OCI-LY7 (cell line): Measurements from ENCODE around the gene CFAP107. TPM values are rescaled to one million over a fixed set of nuclear protein-coding genes. Genes with fewer than 3 reads are reported as not detected.

Experiments used
- BruUV-seq: library from RNA; stranded (reverse); fragments of 400-500 nt; replicated peaks from 2 replicates; lab custom pipeline; 2021; lab: Mats Ljungman, UMichigan
- CTCF ChIA-PET: fragments of 300-600 bp; sonication (Branson Sonifier 250); formaldehyde crosslinking; loops from one replicate; lab custom pipeline; 2022; ENCODE audit warnings: antibody characterized with exemption; ENCODE audit not compliant: unreplicated experiment; lab: Charles Lee
- POLR2A ChIA-PET: fragments of 300-600 bp; sonication (Branson Sonifier 250); formaldehyde crosslinking; loops from one replicate; lab custom pipeline; 2022; ENCODE audit warnings: antibody characterized with exemption; lab: Charles Lee
- DNase-seq: peaks from one replicate; pipeline ENCODE4 v3.0.0-alpha.2; 2015; ENCODE audit warnings: low spot score
- H2AFZ ChIP-seq: fragments of 200-600 bp; sonication (generic), shearing (Covaris generic); 2 replicates; pipeline ENCODE4 v1.6.1; 2014; ENCODE audit warnings: mild to moderate bottlenecking, antibody characterized with exemption, low read length, moderate library complexity
- H3K27ac ChIP-seq: fragments of 200-600 bp; sonication (generic); 2 replicates; pipeline ENCODE4 v1.5.1; 2014; ENCODE audit warnings: mixed run types, low read depth, mild to moderate bottlenecking, moderate library complexity, low read length, inconsistent platforms; ENCODE audit not compliant: poor library complexity, severe bottlenecking
- H3K36me3 ChIP-seq: fragments of 200-600 bp; sonication (generic); 2 replicates; pipeline ENCODE4 v1.6.1; 2014; ENCODE audit warnings: mild to moderate bottlenecking, antibody characterized with exemption, low read length, moderate library complexity, mixed read lengths; ENCODE audit not compliant: insufficient read depth
- H3K4me1 ChIP-seq: fragments of 200-600 bp; sonication (generic); 2 replicates; pipeline ENCODE4 v1.5.1; 2014; ENCODE audit warnings: mild to moderate bottlenecking, low read length; ENCODE audit not compliant: insufficient read depth, poor library complexity, severe bottlenecking
- H3K4me2 ChIP-seq: fragments of 200-600 bp; sonication (generic); 2 replicates; pipeline ENCODE4 v1.6.1; 2014; ENCODE audit warnings: mild to moderate bottlenecking, low read length
- H3K4me3 ChIP-seq: fragments of 200-600 bp; sonication (generic); 2 replicates; pipeline ENCODE4 v1.5.1; 2014; ENCODE audit warnings: mild to moderate bottlenecking, low read depth, low read length; ENCODE audit not compliant: poor library complexity, severe bottlenecking
- H3K79me2 ChIP-seq: fragments of 200-600 bp; sonication (generic); 2 replicates; pipeline ENCODE4 v1.6.1; 2016; ENCODE audit warnings: low read depth, mild to moderate bottlenecking, low read length, moderate library complexity, mixed read lengths; ENCODE audit not compliant: insufficient read depth
- H3K9me2 ChIP-seq: fragments of 200-600 bp; sonication (generic); 2 replicates; pipeline ENCODE4 v1.6.1; 2016; ENCODE audit warnings: mild to moderate bottlenecking, low read length, mixed read lengths; ENCODE audit not compliant: insufficient read depth
- H3K9me3 ChIP-seq: fragments of 200-600 bp; sonication (generic); 2 replicates; pipeline ENCODE4 v1.6.1; 2014; ENCODE audit warnings: mild to moderate bottlenecking, mixed run types, low read length, mixed read lengths
- H4K20me1 ChIP-seq: fragments of 200-600 bp; sonication (generic); 2 replicates; pipeline ENCODE4 v1.6.1; 2014; ENCODE audit warnings: mild to moderate bottlenecking, antibody characterized with exemption, low read length, moderate library complexity, mixed read lengths; ENCODE audit not compliant: insufficient read depth
- EZH2phosphoT487 ChIP-seq: fragments of 200-600 bp; sonication (generic); IDR thresholded peaks from 2 replicates; pipeline ENCODE4 v1.6.1; 2018; ENCODE audit warnings: low read depth, borderline replicate concordance, mild to moderate bottlenecking, mixed run types, antibody characterized with exemption, low read length, moderate library complexity, mixed read lengths
- intact Hi-C: fragments of 100-400 bp; cut with micrococcal nuclease; formaldehyde crosslinking; loops from one replicate; pipeline ENCODE4 v1.10.0; 2022; ENCODE audit not compliant: unreplicated experiment
- total RNA-seq, 2 experiments: library from RNA; depleted of rRNA in 1 of 2; stranded (reverse); fragments of >200 nt in 1 of 2; shearing (Covaris generic) in 1 of 2; gene quantifications; 2 replicates each; pipeline ENCODE4 v1.2.3, GENCODE V29; 2014 to 2022
- TF ChIP-seq, protein P1 (sequence below): fragments of 200-600 bp; sonication (generic); conservative IDR thresholded peaks from 2 replicates; pipeline ENCODE4 v1.5.1; 2014; ENCODE audit warnings: mild to moderate bottlenecking, antibody characterized with exemption, low read length, moderate library complexity, mixed read lengths

Gene CFAP107
- total RNA-seq, 2 experiments from 2014 or later: not detected

DNA sequence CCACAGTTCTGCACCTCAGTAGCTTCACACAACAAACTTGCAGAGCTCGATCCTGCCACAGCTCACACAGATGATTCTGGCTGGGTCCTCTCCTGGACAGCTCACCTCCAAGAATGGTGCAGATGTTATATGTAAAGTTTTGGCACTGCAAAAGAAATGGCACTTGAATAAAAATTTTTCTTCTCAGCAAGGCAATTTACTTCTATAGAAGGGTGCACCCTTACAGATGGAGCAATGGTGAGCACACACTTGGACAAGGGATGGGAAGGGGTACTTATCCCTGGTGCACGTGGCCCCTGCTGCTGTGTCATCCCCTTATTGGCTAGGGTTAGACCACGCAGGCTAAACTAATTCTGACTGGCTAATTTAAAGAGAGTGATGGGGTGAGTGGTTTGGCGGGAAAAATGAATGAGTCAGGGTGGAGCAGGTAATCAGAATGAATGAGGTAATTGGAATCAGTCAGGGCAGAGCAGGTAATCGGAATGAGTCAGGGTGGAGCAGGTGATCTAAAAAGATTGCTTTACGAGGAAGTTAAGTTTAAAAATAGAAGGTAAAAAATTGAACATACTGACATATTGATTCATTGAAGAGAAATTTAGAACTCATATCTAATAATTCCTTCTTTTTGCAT lies 42.1 kb upstream of the CFAP107 start:
- Histone ChIP-seq H3K4me1 (no peaks in the 10 kb centered on the region), H4K20me1 (no peaks in the 10 kb centered on the region), H3K9me2 (no peaks in the 10 kb centered on the region), H2AFZ (no peak overlapping the region), H3K9me3 (no peaks in the 10 kb centered on the region), H3K27ac (no peak overlapping the region), H3K79me2 (no peaks in the 10 kb centered on the region), H3K36me3 (no peaks in the 10 kb centered on the region), H3K4me3 (no peak overlapping the region), H3K4me2 (no peak overlapping the region)
- no peak for TF ChIP-seq EZH2phosphoT487
- TF ChIP-seq, protein P1, sequence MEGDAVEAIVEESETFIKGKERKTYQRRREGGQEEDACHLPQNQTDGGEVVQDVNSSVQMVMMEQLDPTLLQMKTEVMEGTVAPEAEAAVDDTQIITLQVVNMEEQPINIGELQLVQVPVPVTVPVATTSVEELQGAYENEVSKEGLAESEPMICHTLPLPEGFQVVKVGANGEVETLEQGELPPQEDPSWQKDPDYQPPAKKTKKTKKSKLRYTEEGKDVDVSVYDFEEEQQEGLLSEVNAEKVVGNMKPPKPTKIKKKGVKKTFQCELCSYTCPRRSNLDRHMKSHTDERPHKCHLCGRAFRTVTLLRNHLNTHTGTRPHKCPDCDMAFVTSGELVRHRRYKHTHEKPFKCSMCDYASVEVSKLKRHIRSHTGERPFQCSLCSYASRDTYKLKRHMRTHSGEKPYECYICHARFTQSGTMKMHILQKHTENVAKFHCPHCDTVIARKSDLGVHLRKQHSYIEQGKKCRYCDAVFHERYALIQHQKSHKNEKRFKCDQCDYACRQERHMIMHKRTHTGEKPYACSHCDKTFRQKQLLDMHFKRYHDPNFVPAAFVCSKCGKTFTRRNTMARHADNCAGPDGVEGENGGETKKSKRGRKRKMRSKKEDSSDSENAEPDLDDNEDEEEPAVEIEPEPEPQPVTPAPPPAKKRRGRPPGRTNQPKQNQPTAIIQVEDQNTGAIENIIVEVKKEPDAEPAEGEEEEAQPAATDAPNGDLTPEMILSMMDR: no peak
- ChIA-PET CTCF (no interaction called here), POLR2A (interaction anchor here (1.0 kb wide), 1 partner anchor 16 kb away, joined by 4 read pairs; no protein-coding TSS in a partner anchor)
- DNase-seq: no peak
- BruUV-seq: no TSS peak
- intact Hi-C loops: no loop called here

DNA sequence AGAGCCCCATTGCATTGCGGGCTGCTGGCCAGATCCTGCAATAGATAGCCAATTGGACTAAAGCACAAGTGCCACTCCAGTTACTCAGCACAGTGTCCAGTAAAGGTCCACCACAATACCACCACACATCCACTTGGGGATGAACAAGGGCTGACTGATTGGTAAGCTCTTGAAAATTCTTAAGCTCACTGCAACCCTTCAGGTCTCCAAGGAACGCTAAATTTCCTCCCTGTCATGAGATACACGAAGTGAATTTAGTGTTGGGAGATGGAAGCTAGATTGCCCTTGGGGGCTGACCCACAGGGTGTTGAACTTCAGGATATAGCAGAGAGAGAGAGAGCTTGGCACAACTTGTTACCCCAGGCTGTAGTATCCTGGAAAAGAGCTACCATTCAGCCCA lies 39.9 kb upstream of the CFAP107 start:
- H3K4me1 ChIP-seq: no peaks in the 10 kb centered on the region
- no peaks in the 10 kb centered on the region for H3K36me3 ChIP-seq
- BruUV-seq: no TSS peak
- H3K4me2 ChIP-seq: no peak overlapping the region
- no peak for DNase-seq
- no peak overlapping the region for H3K27ac ChIP-seq
- H3K9me2 ChIP-seq: no peaks in the 10 kb centered on the region
- no peak overlapping the region for H2AFZ ChIP-seq
- H3K4me3 ChIP-seq: no peak overlapping the region
- H3K9me3 ChIP-seq: no peaks in the 10 kb centered on the region
- POLR2A ChIA-PET: interaction anchor here (0.6 kb wide), 1 partner anchor 376 kb away, joined by 3 read pairs; no protein-coding TSS in a partner anchor
- TF ChIP-seq EZH2phosphoT487: no peak
- TF ChIP-seq, protein P1: no peak
- CTCF ChIA-PET: no interaction called here
- intact Hi-C loops: no loop called here
- no peaks in the 10 kb centered on the region for H3K79me2 ChIP-seq
- H4K20me1 ChIP-seq: no peaks in the 10 kb centered on the region

DNA sequence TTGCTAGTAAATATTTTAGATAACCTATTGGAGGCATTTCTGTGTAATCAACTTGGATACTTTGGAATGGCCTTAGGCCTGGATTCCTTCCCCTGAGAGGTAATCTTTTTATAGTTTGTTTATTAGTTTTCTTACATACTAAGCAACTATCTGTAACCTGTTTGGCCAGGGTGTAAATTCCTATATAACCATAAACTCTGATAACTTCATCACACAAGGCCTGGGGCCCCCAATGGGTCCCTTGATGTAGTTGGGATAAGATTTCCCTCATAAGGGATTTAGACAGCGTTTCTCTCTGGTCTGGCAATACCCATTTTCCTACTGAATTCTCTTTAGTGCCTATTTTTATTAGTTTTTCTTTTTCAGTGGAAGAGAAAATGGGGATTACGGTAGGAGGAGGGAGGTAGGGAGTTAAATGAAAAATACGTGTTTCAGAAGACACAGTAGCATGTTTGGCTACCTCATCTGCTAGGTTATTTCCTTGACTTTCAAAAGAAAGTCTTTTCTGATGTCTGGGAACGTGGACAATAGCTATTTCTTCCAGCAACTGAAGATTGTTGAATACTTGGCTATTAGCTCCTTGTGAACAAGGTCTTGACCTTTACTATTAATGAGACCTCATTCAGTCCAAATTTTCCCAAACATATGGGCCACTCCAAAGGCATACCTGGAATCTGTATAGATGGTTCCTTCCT lies 37.5 kb upstream of the CFAP107 start:
- H3K9me3 ChIP-seq: no peaks in the 10 kb centered on the region
- no TSS peak for BruUV-seq
- no peak overlapping the region for H2AFZ ChIP-seq
- H3K4me1 ChIP-seq: no peaks in the 10 kb centered on the region
- ChIA-PET CTCF (no interaction called here), POLR2A (no interaction called here)
- H4K20me1 ChIP-seq: no peaks in the 10 kb centered on the region
- TF ChIP-seq, protein P1: no peak
- TF ChIP-seq EZH2phosphoT487: no peak
- no peak overlapping the region for H3K4me2 ChIP-seq
- H3K4me3 ChIP-seq: no peak overlapping the region
- no peak for DNase-seq
- intact Hi-C loops: no loop called here
- H3K79me2 ChIP-seq: no peaks in the 10 kb centered on the region
- H3K9me2 ChIP-seq: no peaks in the 10 kb centered on the region
- H3K27ac ChIP-seq: no peak overlapping the region
- no peaks in the 10 kb centered on the region for H3K36me3 ChIP-seq
